ENCODE measurements around the gene ITGB3. TPM values are rescaled to one million over a fixed set of nuclear protein-coding genes. Genes with fewer than 3 reads are reported as not detected.

ITGB3 gene
- total and polyA plus RNA-seq, 2 of the 8 experiments (the other 6 are each of a cell fraction or from before 2014, with no cell fraction given) = 0.08 to 0.09 TPM

- no peak overlapping the region for H3K23ac ChIP-seq (ENCODE audit: insufficient read length)
- H2BK20ac ChIP-seq (ENCODE audit: low read length) = no peak overlapping the region
- DNase-seq (ENCODE audit: low read depth in 1 of 2, low spot score in 2 of 2) (no peak), FAIRE-seq (no peak)
- no peaks in the 10 kb centered on the region for H3K79me1 ChIP-seq (ENCODE audit: low read depth, low read length)
- H3K4me3 ChIP-seq (ENCODE audit: extremely low read depth in 1 of 4, insufficient read depth in 2 of 4, low read depth in 3 of 4, low read length in 4 of 4) = no peak overlapping the region
- peaks cover 0 to 7% (median 4%) of the 10 kb centered on the region in 4 experiments; a peak in 6 of 7 replicates for H3K4me1 ChIP-seq (replicated peaks in 1 of 4; ENCODE audit: control insufficient read depth in 3 of 4, insufficient read depth in 4 of 4, low read length in 3 of 4)
- H4K91ac ChIP-seq (replicated peaks; ENCODE audit: insufficient read length, low read length) = no peak overlapping the region
- H3K79me2 ChIP-seq (ENCODE audit: control insufficient read depth in 1 of 2, insufficient read depth in 2 of 2, low read length in 2 of 2) = no peaks in the 10 kb centered on the region
- H2BK12ac ChIP-seq (ENCODE audit: low read depth, low read length) = no peak overlapping the region
- peak overlapping the region; percentile 31 for H3K14ac ChIP-seq (ENCODE audit: insufficient read length)
- H2AFZ ChIP-seq (ENCODE audit: low read length) = no peak overlapping the region
- peaks cover 0 to 10% of the 10 kb centered on the region in 2 experiments; a peak in 2 of 4 replicates for H3K9me3 ChIP-seq (ENCODE audit: insufficient read depth in 2 of 2, low read depth in 1 of 2, low read length in 1 of 2)
- ChIA-PET CTCF (ENCODE audit: partially characterized antibody) (interaction anchor here (0.6 to 4.2 kb wide), 9 partner anchors 10 to 398 kb away, joined by 3 to 24 read pairs (median 4); partner anchors contain the start of gene MYL4), POLR2A (ENCODE audit: partially characterized antibody) (interaction anchor here (0.8 kb wide), 1 partner anchor 104 kb away, joined by 4 read pairs; the partner anchor contains the start of gene EFCAB13)
- no peak overlapping the region for H3K4ac ChIP-seq (replicated peaks; ENCODE audit: insufficient read length, low read depth, low read length)
- no peaks in the 10 kb centered on the region for H3K36me3 ChIP-seq (ENCODE audit: control insufficient read depth in 2 of 4, insufficient read depth in 4 of 4, low read length in 3 of 4)
- no peak overlapping the region for H3K9ac ChIP-seq (replicated peaks in 1 of 4; ENCODE audit: extremely low read depth in 1 of 4, low read depth in 3 of 4, low read length in 3 of 4)
- 88% methylated on average over 21 of the region's 21 CpGs; no CpG with 5 or more reads in 1 of the 2 experiments for WGBS, 2 experiments (ENCODE audit: extremely low coverage in 1 of 2, insufficient coverage in 1 of 2, insufficient read length in 1 of 2, insufficient replicate concordance in 2 of 2, low coverage in 1 of 2, low lambda C conversion rate in 2 of 2, missing lambda C conversion rate in 1 of 2)
- H2BK5ac ChIP-seq (ENCODE audit: low read depth, low read length) = no peak overlapping the region
- no peak overlapping the region for H2BK120ac ChIP-seq (replicated peaks; ENCODE audit: low read depth, low read length)
- no peak for TF ChIP-seq EP300 (IDR thresholded peaks at IDR 0.05; ENCODE audit: borderline replicate concordance in 1 of 2, low read depth in 2 of 2, low read length in 2 of 2)
- TF ChIP-seq SP4 (IDR thresholded peaks at IDR 0.05; ENCODE audit: low read length) = no peak
- no peaks in the 10 kb centered on the region for H4K20me1 ChIP-seq (replicated peaks in 1 of 2; ENCODE audit: control insufficient read depth in 1 of 2, insufficient read depth in 2 of 2, low read length in 2 of 2)
- no peaks in the 10 kb centered on the region for H3K23me2 ChIP-seq (ENCODE audit: low read depth, low read length)
- no peak overlapping the region for H2AK5ac ChIP-seq (ENCODE audit: low read depth, low read length)
- H2BK15ac ChIP-seq (ENCODE audit: low read length) = no peak overlapping the region
- H4K5ac ChIP-seq (ENCODE audit: insufficient read length, low read depth, low read length) = no peak overlapping the region
- H3K56ac ChIP-seq (replicated peaks; ENCODE audit: insufficient read length, low read depth, low read length) = no peak overlapping the region
- no peak overlapping the region; the same call in 1 of the 2 replicates for H3K18ac ChIP-seq (ENCODE audit: extremely low read depth, low read length)
- peak overlapping the region; percentile 62 for H4K8ac ChIP-seq (ENCODE audit: extremely low read depth, insufficient read depth, low read length)
- H3K4me2 ChIP-seq (ENCODE audit: insufficient read depth in 1 of 2, low read depth in 2 of 2, low read length in 2 of 2) = peak overlapping the region; percentile 17 to 24; a peak in 2 of 4 replicates
- H3K27me3 ChIP-seq (replicated peaks in 1 of 4; ENCODE audit: control insufficient read depth in 3 of 4, extremely low read depth in 1 of 4, insufficient read depth in 3 of 4, low read length in 3 of 4) = no peaks in the 10 kb centered on the region
- H3K27ac ChIP-seq (ENCODE audit: low read depth, low read length) = no peak overlapping the region
Observed at GRCh38 chr17:47219621-47220475, 33.8 kb upstream of the ITGB3 start.
